ENCODE measurements around the gene PPP1R1A.

DNA sequence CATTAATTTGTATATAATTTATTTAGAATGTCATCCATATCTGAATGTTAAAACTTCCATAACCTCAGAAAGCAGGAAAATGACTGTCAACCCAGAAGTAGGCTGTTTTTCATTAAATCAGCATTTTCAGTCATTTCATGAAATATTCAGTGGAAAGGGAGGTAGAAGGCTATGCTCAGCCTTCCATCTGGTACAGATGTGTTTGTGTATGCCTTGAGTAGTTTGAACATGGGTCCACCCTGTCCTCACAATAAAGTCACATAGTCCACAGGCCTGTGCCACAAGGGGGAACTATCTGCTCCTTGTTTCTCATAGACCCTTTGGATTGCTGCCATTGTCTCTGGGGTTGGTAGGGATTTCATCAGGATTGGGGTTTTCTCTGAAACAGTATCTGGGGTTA lies 37.1 kb upstream of the PPP1R1A start:
- TF ChIP-seq, protein P1, sequence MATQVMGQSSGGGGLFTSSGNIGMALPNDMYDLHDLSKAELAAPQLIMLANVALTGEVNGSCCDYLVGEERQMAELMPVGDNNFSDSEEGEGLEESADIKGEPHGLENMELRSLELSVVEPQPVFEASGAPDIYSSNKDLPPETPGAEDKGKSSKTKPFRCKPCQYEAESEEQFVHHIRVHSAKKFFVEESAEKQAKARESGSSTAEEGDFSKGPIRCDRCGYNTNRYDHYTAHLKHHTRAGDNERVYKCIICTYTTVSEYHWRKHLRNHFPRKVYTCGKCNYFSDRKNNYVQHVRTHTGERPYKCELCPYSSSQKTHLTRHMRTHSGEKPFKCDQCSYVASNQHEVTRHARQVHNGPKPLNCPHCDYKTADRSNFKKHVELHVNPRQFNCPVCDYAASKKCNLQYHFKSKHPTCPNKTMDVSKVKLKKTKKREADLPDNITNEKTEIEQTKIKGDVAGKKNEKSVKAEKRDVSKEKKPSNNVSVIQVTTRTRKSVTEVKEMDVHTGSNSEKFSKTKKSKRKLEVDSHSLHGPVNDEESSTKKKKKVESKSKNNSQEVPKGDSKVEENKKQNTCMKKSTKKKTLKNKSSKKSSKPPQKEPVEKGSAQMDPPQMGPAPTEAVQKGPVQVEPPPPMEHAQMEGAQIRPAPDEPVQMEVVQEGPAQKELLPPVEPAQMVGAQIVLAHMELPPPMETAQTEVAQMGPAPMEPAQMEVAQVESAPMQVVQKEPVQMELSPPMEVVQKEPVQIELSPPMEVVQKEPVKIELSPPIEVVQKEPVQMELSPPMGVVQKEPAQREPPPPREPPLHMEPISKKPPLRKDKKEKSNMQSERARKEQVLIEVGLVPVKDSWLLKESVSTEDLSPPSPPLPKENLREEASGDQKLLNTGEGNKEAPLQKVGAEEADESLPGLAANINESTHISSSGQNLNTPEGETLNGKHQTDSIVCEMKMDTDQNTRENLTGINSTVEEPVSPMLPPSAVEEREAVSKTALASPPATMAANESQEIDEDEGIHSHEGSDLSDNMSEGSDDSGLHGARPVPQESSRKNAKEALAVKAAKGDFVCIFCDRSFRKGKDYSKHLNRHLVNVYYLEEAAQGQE (IDR thresholded peaks at IDR 0.05; ENCODE audit: low read depth) = no peak
- TF ChIP-seq CEBPB (IDR thresholded peaks at IDR 0.05) (no peak), YY1 (IDR thresholded peaks at IDR 0.05; ENCODE audit: low read depth) (no peak), TAF1 (IDR thresholded peaks at IDR 0.05; ENCODE audit: low read depth) (no peak)
- TF ChIP-seq, protein P2, sequence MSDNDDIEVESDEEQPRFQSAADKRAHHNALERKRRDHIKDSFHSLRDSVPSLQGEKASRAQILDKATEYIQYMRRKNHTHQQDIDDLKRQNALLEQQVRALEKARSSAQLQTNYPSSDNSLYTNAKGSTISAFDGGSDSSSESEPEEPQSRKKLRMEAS (IDR thresholded peaks at IDR 0.05) = no peak
